Brain microvascular endothelial cell (primary cell): ENCODE data around the gene MFSD2B.

Source experiments
- DNase-seq: peaks from one replicate; pipeline ENCODE4 v3.0.0-alpha.2; 2020
- H3K27ac ChIP-seq: fragments of 250-450 bp; sonication (Bioruptor Pico); 2 replicates; pipeline ENCODE4 v1.5.1; 2020; ENCODE audit warnings: mild to moderate bottlenecking, moderate library complexity
- H3K27me3 ChIP-seq: fragments of 250-450 bp; sonication (Bioruptor Pico); replicated peaks from 2 replicates; pipeline ENCODE4 v1.5.1; 2020; ENCODE audit warnings: mild to moderate bottlenecking
- H3K36me3 ChIP-seq: fragments of 250-450 bp; sonication (Bioruptor Pico); replicated peaks from 2 replicates; pipeline ENCODE4 v1.5.1; 2020; ENCODE audit warnings: mild to moderate bottlenecking
- H3K4me3 ChIP-seq: 2 replicates; pipeline ENCODE4 v1.5.1; 2011; ENCODE audit warnings: low read depth, mild to moderate bottlenecking, control low read depth, low read length, moderate library complexity
- CTCF ChIP-seq: IDR thresholded peaks from 2 replicates; pipeline ENCODE4 v1.5.1; 2011; ENCODE audit warnings: low read depth, mild to moderate bottlenecking, moderate library complexity, low read length, control low read depth, inconsistent platforms; ENCODE audit errors: missing control alignments
- in situ Hi-C: cut with HindIII; loops from 2 replicates; pipeline ENCODE4 v1.10.0; 2017; ENCODE audit warnings: low sequenced_read_pairs, low pct_ligation_motif_present

Gene MFSD2B

GRCh38 chr2:24016853-24017703, 7.2 kb downstream of the MFSD2B start:
- Histone ChIP-seq H3K4me3 (no peak overlapping the region), H3K27ac (no peak overlapping the region), H3K27me3 (no peaks in the 10 kb centered on the region), H3K36me3 (no peaks in the 10 kb centered on the region)
- no peak for DNase-seq
- in situ Hi-C loops = no loop called here
- TF ChIP-seq CTCF = no peak

GRCh38 chr2:24017711-24018110, 7.8 kb downstream of the MFSD2B start:
- no peak overlapping the region for H3K4me3 ChIP-seq
- no peak for TF ChIP-seq CTCF
- H3K36me3 ChIP-seq = no peaks in the 10 kb centered on the region
- DNase-seq = no peak
- no peak overlapping the region for H3K27ac ChIP-seq
- no peaks in the 10 kb centered on the region for H3K27me3 ChIP-seq
- in situ Hi-C loops = no loop called here

- Histone ChIP-seq H3K4me3 (no peak overlapping the region), H3K27me3 (no peaks in the 10 kb centered on the region), H3K27ac (no peak overlapping the region), H3K36me3 (no peaks in the 10 kb centered on the region)
- TF ChIP-seq CTCF = no peak
- in situ Hi-C loops = no loop called here
- no peak for DNase-seq
These were observed 8.4 kb downstream of the MFSD2B start for GRCh38 chr2:24018241-24018640.

GRCh38 chr2:24019729-24020128, 9.8 kb downstream of the MFSD2B start:
- in situ Hi-C loops = no loop called here

GRCh38 chr2:24020244-24020643, 10.4 kb downstream of the MFSD2B start:
- H3K27ac ChIP-seq = no peak overlapping the region
- in situ Hi-C loops = no loop called here
- no peak for DNase-seq
- H3K36me3 ChIP-seq = peaks cover 4% of the 10 kb centered on the region
- no peak overlapping the region for H3K4me3 ChIP-seq
- no peak for TF ChIP-seq CTCF
- no peaks in the 10 kb centered on the region for H3K27me3 ChIP-seq

More at GRCh38 chr2:24019729-24020128, 9.8 kb downstream of the MFSD2B start:
- TF ChIP-seq CTCF = no peak
- peaks cover 4% of the 10 kb centered on the region for H3K36me3 ChIP-seq
- H3K27me3 ChIP-seq = no peaks in the 10 kb centered on the region
- H3K27ac ChIP-seq = no peak overlapping the region
- DNase-seq = no peak
- H3K4me3 ChIP-seq = no peak overlapping the region
